GM19328 (cell line): ENCODE results near the gene TALDO1.

ENCODE experiments used
- ATAC-seq: cut with Tn5 transposase; IDR thresholded peaks from one replicate; pipeline ENCODE4 v1.9.1; 2021; ENCODE audit warnings: mild to moderate bottlenecking, moderate library complexity; ENCODE audit not compliant: unreplicated experiment

TALDO1 gene

DNA sequence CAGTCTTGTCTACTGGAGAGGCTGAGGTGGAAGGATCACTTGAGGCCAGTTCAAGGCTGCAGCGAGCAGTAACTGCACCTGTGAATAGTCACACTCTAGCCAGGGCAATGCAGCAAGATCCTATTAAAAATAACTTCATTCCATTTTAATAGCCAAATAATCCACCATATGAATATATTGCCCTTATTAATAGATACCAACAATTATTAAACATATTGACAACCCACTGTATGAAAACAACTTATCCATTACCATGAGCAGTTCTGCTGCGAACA lies 19.6 kb downstream of the TALDO1 start:
- ATAC-seq, result no peak

DNA sequence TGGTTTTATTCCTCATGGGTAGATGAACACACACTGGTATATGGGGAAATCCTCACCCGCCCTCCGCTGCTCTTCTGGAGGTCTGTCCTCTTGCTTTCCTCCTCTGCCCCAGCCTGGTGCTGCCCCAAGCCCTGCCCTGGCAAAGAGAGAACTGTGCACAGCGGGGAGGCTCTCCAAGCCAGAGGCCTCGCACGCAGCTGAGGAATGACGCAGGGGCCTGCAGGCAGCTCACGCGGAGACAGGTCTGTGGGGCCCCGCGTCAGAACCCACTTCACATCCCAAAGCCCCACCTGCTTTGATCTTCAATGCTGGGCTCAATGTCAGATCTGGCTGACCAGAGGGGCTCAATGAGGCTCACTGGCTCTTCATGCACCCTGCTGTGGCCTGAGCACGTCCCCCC lies 20.0 kb downstream of the TALDO1 start:
- ATAC-seq, result no peak

DNA sequence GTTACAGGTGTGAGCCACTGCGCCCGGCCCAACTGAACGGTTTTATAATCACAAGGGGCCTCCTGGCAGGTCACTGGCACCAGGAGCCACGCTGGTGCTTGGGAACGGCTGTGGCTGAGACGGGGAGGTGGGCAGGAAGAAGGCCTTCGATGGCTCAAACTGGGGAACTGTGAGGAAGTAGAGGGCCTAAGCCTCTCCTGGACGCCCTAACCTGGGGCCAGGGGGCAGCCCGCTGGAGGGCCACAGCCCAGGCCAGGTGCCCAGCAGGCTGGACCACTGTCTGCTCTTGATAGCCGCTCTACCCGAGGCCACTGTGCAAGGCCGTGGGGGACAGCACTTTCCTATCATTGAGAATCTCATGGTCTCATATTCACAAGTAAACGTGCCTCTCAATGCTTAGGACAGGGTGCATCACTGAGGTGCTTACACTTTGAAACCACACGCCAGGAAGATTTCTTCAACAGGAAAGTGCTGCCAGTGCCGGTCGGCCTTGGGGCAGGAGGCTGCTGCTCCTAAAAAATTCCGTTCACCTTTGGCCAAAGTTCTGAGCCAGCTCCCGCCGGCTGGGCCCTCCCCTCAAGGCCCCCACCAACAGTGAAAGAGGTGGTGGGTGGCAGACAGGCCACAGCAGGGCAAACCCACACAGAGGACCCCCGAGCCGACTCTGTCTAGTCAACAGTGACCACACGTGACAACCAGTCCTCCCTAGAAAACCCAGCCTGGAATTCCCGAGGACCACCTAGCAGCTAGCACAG lies 22.8 kb downstream of the TALDO1 start:
- ATAC-seq, result no peak

DNA sequence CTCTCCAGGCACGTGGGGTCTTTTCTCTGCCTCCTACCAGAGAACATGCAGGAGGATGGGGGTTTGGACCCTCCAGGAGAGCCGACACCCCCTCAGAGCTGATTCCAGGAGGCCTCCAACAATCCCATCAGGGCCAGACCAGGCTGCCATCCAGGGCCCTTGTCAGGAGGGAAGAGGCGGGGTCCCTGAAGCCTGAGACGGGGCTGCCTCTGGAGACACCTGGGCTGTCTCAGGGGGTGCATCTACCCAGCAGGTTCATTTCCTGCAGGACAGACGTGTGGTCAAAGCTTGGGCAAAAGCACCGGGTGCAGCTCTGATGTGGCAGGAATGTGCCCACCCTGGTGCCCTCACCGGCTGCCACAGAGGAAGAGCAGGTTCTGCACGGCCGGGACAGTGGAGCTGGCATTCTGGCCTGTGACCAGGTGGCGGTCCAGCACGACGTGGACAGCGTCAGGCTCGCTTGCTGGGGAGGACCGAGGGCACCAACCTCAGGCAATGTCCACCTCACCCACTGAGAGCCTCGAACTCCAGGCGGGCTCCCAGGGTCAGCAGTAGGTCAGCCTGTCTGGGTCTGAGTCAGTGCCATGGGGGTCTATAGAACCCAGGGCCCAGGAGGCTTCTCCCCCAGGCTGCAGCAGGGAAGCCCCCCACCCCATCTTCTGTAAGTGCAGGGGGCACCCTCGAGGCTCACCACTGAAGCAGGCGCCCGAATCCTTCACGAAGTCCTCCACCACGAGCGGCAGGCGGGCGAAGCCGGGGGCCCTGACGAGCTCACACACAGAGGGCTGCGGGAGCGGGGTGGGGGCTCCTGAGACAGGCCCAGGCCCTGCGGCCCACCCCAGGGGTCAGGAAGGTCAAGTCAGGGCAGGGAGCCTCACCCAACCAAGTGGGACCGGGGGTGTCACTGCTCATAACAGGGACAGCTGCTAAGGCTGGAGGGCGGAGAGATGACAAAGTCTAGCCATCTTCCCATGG lies 23.7 kb downstream of the TALDO1 start:
- no peak for ATAC-seq

DNA sequence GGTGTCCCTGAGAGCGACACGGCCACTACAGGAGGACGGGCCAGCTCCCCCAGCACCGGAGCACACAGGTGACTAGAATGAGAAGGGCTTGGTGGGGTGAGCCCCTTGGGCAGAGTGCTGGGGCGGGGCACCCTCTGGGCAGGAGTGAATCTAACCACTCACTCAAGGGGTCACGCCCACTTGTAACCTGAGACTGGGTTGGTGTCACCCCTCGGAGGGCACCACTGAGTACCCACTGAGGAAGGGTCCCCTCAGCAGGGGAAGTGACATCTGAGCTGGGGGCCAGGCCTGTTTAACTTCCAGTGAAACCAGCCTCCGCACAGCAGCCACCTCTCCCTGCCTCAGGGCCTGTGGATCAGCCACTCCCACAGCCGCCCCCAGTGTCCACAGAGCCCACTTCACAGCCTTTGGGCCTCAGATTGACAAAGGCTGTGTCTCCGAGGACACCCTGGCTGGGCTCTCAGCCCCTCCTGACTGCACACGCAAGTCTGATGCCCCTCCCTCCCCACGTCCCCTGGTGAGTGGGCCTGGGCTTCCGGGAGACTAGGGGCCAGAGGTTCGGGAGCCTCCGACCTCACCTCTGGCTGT lies 24.4 kb downstream of the TALDO1 start:
- ATAC-seq, result no peak

DNA sequence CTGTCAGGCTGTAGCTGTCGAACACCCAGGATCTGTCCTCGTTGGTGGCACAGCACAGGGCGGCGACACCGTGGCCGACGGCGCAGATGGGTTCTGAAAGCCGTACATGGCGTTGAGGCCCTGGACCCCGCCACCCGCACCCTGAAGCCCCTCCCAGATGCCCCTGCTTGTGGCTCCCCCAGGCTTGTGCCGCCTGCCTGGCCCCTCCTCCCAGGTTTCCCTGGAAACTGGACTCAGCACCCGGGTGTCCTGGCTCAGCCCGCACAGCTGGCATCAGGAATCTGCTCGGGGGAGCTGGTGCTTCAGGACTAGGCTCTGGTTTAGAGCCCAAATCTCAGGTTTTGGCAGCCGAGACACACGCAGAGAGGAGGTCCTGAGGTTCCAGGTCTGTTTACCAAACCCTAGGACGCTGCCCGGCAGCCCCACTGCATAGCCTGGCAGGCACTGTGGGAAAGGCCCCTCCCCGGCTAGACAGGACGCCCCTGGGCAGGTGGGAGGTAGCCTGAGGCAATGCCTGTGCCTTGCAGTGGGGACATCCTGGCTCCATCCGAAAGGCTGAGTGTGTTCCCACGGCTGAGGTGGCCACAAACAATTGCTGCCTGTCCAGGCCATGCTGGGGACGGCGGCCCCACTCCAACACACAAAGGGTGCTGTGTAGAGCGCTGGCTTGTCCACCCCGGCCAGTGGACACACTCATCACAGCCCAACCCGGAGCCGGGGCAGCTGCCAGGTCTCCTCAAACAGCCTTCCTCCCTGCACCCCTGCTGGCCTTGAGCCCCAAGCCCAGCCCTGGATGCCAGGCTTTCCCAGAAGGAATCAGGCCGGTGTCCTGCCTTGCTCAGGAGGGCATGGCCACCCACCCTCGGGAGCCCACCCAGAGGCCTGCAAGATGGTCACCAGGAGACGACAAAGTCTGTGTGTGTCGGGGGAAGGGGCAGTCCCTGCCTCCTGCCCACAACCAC lies 25.4 kb downstream of the TALDO1 start:
- no peak for ATAC-seq

DNA sequence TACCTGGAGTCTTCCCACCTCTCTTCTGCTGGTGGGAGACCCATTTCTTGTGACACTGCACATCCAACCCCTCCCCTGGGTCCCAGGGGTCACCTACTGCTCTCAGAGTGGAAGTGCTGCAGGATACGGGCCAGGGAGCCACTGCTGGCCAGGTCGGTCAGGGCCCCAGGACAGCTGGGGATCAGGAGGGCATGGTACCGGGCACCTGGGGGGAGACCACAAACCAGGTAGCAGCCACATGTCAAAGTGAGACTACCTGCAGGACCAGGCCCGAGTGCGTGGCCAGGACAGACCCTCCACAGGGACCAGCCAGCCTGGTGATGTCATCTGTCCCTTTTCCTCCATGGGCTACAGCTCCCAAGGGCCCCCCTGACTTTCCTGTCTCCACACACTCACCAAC lies 26.2 kb downstream of the TALDO1 start:
- ATAC-seq, result no peak

DNA sequence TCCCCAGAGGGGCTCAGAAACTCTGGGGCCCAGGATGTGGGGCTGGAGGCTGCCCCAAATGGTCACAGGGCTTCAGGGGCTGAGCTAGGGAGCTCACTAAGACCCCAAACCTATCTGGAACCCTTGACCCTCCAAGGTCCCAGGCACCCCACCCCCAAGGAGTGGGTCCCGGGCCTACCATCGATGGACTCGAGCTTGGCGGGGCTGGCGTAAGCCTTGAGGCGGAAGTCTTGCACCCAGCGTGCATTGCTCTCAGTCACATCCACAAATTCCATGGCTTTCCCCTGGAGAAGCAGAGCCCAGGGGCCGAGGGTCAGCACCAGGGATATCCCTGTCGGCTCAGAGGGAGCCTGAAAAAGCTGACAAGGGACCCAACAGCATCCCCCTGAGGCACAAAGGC lies 26.6 kb downstream of the TALDO1 start:
- ATAC-seq, result no peak

DNA sequence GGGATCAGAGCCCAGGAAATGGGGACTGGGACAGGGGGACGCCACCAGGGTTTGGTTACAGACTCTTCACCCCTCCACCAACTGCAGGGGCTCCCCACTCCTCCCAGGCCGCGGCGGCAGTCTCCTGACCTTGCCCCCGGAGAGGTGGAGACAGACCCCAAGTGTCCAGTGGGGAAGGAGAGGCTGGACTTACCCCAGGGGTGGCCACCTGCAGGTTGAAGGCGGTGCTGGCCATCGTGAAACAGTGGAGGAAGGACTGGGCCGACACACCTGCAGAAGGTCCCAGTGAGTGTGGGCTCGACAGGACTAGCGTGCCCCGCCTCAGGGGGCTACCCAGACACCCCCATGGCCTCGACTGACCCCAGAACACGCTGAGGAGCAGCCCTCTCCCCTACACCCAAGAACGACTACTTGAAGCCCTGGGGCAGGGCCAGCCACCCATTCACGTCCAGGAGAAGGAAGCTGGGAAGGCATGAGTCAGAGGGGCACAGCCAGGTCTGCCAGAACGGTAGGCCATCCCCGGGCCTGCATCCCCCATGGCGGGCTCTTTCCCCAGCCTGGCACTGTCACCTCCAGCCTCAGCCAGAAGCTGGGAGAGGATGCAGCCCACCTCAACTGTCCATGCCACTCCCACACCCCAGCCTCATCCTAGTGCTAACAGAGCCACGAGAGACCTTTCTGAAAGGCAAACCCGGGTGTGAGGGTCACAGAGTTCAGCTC lies 27.8 kb downstream of the TALDO1 start:
- no peak for ATAC-seq

DNA sequence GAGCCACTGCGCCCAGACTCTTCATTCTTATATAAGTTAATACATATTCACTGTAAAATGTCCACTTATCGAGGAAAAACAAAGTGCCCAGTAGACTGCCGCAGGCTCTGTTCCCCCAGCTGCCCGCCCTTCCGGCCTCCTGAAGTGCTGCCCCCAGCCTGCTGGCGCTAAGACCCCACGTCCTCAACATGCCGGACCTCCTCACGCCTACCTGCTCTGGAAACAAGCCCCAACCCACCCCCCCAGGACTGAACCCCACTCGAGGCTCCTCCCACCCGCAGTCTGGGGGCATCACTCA lies 28.9 kb downstream of the TALDO1 start:
- no peak for ATAC-seq

DNA sequence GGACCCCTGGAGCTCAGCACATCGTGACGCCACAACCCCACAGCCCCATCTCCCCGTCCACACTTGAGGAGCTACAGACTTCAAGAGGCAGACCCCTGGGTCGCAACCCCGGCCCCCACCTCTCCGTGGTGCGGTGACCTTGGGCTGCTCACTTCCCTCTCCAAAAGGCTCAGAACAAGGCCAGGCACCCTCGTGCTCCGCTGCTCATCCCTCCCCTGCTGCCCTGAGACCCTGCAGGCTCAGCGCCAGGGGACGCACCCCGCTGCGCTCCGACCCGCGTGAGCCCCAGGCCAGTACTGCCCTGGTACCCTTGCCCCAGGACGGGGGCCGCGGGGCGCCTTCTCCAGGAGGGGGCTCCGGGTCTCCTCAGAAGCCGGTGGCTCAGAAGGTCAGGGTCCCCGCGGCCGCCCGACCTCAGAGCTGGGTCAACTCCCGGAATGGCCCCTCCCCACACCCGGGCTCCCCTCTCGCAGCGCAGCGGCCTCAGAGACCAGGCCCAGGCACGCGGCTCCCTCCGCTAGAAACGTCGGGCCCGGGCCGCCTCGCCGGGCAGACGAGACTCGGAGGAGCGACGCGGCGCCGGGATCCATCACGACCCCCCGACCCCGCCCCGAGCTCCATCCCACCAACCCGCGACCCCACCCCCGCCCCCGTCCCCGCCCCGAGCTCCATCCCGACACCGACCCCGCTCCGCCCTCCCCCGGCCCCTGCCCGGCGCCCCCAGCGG lies 29.5 kb downstream of the TALDO1 start:
- ATAC-seq, result peak; percentile 37

DNA sequence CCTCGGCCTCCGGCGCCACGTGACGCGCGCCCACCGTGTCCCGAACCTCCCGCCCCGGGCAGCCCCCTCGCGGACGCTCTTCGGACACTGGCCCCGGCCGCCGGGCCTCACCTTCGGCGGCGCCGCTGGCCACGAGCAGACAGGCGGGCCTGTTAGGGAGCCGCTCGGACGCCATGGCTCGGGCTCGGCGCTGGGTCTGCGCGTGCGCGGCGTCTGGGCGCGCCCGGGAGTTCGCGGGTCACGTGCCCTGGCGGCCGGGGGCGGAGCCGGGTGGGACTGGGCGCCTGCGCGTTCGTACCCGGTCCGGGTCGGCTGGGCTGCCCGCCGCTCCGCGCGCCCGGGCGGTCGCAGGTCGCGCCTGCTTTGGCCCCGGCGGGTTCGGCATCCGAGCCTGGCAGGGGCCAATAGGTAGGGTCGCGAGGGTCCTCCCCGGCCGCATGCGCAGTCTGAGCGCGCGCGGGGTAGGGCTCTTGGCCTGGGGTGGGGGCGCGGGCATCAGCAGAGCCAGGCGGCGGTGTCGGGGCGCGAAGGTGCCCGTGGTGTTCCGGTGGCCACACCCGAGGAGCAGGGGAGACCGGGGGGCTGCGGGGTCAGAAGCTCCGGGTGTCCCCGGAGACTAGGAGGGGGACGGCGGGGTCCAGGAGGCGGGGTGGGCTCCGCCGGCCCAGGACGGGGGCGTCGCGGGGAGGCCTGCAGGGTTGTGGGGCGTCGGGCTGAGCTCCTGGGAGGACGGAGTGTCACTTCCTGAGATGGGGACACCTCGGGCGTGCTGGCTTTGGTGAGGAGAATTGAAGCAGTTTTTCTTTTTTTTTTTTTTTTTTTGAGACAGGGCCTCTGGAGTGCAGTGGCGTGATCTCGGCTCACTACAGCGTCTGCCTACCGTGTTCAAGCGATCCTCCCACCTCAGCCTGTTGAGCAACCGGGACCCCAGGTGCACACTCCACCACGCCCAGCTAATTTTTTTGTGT lies 30.3 kb downstream of the TALDO1 start, which contains the start of gene GATD1:
TSS of gene GATD1 (minus strand) at position 200 of the 968 bp plus-strand sequence. CDS start at position 175, 25 bp downstream.
- peak; percentile 73 for ATAC-seq

DNA sequence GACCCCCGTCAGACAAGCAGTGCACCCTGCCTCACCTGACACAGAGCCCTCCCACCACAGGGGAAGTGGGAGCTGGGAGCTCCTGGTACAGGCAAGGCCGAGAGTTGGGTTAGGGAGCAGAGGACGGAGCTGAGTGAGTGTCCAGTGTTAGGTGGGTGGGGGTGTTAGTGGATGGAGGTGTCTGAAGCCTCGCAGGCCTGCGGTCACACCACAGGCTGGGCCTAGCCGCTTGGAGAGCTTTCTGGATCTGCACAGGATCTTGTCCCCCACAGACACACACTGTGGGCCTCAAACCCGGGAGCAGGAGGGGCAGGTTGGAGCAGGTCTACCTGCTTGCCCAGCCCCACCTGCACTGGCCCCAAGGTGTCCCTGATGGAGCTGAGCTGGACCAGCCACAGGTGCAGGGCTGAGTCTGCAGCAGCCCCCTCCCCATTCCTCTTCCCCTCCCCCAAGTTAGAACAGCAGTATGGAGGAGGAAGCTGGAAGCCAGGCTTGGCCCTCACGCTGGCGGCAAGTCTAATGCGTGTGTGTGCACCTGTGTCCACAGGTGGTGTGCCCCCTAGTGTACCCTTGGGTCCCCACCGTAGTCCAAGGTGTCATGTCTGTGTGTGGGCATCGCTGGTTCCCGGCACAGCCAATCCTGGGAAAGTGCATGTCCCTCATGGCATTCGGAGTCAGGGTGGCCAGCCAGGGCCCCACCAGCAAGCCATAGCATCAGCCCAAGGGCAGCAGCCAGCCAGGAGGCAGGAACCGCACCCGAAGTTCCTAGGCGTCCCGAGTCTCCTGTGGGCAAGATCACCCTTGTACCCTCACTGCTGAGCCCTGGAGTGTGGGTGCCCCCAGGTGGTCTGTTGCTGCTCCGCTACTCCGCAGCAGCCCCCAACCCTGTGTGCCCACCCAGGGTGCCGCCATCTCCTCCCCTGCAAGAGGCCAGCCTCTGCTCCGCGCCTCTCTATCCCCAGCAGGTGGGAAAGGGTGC lies 32.0 kb downstream of the TALDO1 start:
- ATAC-seq, result no peak

DNA sequence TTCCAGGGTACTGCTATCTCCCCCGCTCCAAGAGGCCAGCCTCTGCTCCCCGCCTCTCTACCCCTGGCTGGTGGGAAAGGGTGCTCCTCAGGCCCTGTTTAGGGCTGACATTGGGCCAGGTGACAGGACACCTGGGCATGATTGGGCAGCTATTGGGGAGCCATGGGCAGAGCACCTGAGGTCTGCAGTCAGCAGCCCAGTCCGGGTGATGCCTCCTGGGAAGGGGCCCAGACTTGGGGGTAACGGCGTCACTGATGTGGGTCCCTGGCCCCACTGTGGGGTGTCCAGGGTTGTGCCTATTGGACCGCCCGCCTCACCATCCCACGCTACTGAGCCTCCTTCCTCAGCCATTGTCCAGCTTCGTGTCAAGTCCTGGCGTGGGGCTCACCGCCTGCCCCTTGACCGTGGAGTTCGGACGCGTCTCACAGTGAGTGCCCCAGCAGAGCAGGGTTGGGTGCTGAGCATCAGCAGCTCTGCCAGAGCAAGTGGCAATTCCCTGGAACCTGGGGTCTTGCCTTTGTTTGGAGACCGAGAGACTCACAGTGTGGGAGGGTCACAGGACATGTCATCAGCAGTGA lies 32.8 kb downstream of the TALDO1 start:
- no peak for ATAC-seq

DNA sequence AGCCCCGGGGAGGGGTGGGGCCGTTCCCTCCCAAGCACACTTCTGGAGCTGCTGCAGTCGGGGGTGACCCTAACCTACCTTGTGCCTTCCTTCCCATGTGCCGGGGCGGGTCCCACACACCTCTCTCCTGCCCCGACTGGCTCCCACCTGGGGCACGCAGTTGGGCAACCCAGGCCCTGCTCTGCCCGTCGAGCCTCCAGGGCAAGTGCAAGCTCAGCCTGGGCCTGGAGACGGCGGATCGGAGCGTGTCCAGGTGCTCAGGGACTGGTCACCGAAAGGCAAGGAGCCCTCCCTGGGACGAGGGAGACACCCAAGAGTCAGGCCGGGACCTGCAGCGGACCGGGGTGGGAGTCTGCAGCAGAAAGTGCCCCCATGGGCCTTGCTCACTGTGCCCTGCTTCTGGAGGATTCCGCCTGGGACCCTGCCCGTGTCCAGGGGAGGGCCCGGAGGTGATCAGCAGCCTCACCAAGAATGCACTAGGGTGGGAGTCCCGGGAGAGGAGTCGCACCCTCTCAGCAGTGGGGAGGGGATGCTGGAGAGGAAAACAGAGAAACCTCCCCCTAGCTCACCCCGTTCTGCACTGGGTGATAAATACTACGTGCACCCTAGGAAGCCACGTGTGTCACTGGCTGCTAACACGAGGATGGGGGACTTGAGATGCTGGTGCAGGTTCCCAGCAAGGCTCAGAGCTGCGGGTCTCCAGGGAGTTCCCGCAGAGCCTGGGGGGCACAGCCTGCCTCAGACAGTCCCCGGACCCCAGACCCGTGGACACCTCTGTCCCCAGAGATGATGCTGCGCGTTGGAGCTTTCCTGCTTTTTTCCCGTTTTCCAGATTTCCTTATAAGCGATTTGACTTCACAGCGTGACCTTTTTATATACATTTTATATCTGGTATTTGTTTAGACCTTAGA lies 35.3 kb downstream of the TALDO1 start:
- ATAC-seq, result no peak

DNA sequence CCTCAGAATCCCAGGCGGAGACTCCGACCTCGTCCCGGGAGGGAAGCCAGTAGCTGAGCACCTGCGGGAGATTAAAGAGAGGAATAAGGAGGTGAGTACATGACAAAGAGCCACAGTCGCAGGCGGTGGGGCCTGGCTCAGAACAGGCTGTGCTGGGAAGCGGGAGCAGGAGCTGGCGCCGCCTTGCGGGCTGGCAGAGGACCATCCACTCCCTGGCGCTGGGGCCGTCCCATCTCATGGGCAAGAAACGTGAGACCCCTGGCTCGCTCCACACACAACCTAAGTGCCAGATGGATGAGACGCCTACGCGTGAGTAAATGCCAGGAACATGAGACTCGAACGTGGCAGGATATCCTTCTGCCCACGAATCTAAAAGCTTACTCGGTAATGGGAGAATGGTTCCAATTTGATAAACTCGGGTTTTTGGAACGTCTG lies 36.3 kb downstream of the TALDO1 start:
- ATAC-seq, result no peak
